ENCODE results near the gene C4orf51.

The C4orf51 gene

DNA sequence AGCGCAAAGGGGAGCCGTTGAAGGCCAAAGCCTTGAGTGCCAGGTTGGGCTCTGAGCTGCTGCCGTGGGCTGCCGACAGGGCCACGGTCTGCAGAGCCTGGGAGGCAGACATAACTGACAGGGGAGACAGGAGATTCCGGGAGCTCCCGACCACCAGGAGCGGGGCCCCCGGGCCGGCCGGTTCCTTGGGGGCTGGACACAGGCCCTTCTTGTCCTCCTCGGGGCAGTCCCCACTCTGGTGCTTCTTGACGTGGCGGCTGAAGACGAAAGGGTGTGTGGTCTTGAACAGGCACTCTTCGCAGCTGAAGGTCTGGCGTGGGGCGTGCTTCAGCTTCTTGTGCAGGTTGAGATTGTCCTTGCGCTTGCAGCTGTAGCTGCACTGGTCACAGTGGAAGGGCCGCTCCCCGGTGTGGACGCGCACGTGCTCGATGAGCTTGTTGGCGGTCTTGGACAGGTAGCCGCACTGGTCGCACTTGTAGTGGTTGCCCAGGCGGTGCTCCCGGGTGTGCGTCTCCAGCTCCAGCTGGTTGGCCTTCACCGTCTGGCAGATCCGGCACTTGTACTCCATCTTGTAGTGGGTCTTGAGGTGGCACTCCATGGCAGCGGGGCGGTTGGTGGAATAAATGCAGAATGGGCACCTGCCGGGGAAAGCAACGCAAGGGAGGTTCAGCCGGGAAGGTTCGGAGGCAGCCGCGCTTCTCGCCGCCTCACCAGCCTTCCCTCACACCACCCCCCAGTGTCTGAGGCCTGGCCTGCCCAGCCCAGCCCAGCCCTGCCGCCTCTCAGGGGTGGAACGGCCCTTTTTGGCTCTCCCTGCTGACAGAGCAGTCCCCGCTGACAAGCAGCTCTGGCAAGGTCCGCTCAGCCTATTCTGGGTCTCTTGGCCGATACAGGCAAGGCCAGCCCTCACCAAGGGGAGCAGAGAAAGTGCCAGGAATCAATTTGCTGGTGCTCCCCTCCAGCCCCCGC lies 81.3 kb downstream of the C4orf51 start:
- no peak for DNase-seq

DNA sequence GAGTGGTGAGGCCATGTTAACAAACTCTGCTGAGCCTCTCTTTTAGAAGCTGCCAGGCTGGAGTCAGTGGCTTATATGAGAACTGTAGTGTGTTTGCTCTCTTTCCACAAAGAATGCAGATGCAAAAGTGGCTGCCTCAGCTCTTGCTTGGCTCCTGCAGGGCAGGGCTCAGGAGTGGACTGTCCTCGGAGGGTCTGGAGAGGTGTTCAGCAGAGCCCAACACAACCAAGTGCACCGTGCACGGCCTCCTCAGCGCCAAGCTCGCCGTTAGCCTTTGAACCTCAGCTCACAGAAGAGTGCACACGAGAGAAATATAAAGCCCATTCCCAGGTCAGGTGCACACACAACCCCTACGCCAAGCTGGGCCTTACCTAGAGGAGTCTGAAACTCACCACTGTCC lies 82.8 kb downstream of the C4orf51 start:
- no peak for DNase-seq

DNA sequence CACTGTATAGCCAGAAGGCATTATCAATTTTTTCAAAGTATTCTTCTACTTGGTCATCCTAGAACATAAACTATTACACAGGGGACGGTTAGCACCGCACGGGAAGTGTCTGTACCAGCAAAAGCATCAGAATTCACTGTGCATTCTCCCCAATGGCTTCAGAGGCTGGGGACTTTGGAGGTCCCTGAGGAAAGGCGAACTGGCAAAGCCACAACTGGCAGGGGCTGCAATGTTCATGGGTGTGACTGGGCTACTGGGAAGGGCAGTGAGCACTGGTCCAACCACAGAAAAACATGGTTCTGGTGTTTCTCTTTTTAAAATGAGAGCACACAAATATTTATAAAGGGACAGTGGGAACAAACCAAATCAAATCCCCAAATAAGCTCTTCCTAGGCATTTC lies 83.5 kb downstream of the C4orf51 start:
- DNase-seq = no peak

DNA sequence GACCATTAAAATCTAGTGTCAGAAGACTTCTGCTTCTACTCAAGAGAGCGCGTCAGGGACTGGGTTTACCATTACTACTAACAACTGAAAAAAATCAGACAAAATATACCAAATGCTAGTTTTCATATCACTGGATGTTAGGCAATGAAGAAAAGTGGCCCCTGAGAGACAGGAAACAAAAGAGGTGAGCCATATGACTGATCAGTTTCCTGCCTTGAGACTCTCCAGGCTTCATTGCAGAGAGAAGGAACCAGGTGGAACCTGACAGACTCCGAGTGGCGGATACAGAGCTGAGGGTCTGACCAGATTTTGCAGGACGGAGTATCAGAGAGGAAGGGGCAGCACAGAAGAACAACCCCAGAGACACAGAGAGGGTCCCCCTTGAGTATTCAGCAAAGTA lies 86.3 kb downstream of the C4orf51 start:
- no peak for DNase-seq

- no peak for DNase-seq
Measured at GRCh38 chr4:145769450-145770037, 89.6 kb downstream of the C4orf51 start.

- no peak for DNase-seq
Measured at GRCh38 chr4:145770124-145770523, 90.2 kb downstream of the C4orf51 start.

DNA sequence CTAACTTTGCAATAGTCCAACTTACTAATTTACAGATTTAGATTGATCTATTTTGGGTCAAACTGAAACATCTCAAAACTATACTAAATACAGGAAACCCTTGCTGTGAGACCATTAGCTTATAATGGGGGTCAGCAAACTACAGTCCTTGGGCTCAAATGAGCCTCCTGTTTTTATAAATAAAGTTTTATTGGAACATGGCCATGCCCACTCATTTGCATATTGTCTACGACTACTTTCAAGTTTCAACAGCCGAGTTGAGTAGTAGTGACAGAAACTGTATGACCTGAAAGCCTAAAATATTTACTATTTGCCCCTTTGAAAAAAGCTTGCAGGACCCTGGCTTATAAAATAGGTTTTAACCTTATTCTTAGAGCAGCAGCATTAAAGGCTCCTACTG lies 92.4 kb downstream of the C4orf51 start:
- no peak for DNase-seq

DNA sequence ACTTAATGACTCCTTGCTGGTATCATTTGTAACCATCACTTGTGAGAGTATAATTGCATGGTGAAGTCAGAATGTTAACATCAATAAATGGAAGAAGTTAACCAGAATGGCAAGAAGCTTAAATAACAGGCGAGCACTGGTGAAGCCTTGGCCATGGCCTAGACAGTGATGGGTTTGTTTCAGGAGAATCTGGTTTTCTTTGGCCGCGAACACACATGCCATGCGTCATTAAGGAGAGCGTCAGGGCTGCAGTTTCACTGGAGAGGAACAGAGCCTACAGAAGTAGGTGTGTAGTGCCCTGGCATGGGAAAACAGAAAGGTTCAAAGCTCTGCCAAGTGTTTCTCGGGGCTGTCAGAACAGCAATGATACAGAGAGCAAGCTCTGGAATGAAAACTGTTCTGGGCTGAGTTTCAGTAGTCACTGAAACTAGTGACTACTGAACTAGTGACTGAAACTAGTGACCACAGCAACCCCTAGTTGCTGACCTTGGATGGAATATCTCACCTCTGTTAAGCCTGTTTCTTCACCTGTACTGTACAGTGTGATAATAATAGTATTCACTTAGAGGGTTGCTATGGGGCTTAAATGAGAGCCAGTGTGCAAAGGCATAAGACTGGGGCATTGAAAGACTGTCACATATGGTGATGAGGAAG lies 93.8 kb downstream of the C4orf51 start:
- DNase-seq = no peak

GRCh38 chr4:145774473-145774872 lies 94.5 kb downstream of the C4orf51 start:
- no peak for DNase-seq

DNA sequence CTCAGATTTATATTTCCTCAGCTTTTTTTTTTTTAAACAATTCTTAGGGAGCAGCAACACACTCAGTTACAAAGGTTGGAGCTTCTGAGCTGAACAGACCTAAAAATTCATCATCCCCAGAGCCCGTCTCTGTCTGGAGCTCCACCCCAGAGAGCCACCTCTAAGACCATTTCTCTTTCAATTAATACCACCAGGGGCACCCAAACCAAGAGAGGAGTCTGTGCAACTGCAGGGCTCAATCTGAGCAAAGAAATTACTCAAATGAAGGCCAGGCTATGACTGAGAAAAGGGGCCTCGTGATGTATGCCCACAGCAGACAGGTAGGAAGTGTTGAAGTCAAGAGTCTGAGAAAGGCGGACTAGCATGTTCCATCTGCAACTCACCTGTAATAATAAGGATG lies 95.5 kb downstream of the C4orf51 start:
- DNase-seq = no peak

DNA sequence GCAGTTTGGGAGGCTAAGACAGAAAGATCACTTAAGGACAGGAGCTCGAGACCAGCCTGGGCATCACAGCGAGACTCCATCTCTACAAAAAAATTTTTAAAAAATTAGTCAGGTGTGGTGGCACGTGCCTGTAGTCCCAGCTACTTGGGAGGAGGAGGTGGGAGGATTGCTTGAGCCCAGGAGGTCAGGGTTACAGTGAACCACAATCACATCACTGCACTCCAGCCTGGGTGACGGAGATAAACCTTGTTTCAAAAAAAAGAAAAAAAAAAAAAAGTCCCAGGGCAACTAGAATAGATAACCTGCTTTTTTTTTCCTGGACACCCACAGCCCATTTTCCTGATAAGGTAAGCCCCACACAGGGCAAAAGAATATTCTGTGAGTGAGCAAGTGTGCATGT lies 96.3 kb downstream of the C4orf51 start:
- DNase-seq = no peak

GRCh38 chr4:145779319-145779801 lies 99.4 kb downstream of the C4orf51 start:
- no peak for DNase-seq

GRCh38 chr4:145781351-145781750 lies 101.4 kb downstream of the C4orf51 start:
- no peak for DNase-seq

Measured in activated T-cell treated with anti-CD3 and anti-CD28 coated beads, Interleukin-2, amount 50 U/mL, for 1 hour (primary cell).